Spleen (tissue), 7 donors: Measurements from ENCODE around the gene SUPT20HL2.

ENCODE experiments used
- POLR2A ChIP-seq, 3 donors: fragments of 450-650 bp; IDR thresholded peaks; one replicate each; pipeline ENCODE4 v1.5.1; 2017; ENCODE audit warnings: antibody characterized with exemption in 3 of 3, mild to moderate bottlenecking in 1 of 3
- POLR2AphosphoS5 ChIP-seq, 3 donors: sonication (generic); formaldehyde crosslinking; IDR thresholded peaks; one replicate each; pipeline ENCODE4 v1.5.1; 2017; ENCODE audit warnings: antibody characterized with exemption in 3 of 3
- TF ChIP-seq, protein P1 (sequence below), 11 experiments: fragments of 200-600 bp in 7 of 11; fragments of 450-650 bp in 4 of 11; sonication (generic) in 4 of 11; IDR thresholded peaks in 8 of 11; conservative IDR thresholded peaks in 3 of 11; 1 replicate in 7 of 11; 2 replicates in 4 of 11; pipeline versions ENCODE4 v1.4.0 to v1.8.0; 2016 to 2021; ENCODE audit warnings: antibody characterized with exemption in 11 of 11, inconsistent platforms in 4 of 11, mild to moderate bottlenecking in 1 of 11
- donor health status: DM: no; HTN: no; CAD: no; lungs with moderate emphysema.
- donor health status: DM: no; HTN: no; CAD: no.
- donor health status: DM: no; HTN: no; CAD: no.

DNA sequence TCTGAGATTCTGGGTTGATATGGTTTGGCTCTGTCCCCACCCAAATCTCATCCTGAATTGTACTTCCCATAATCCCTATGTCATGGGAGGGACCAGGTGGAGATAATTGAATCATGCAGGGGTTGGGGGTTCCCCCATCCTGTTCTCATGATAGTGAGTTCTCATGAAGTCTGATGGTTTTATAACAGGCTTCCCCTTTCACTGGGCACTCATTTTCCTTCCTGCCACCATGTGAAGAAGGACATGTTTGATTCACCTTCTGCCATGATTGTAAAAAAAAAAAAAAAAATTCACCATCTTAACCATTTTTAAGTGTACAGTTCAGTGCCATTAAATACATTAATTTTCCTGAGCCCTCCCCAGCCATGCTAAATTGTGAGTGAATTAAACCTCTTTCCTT, 42.6 kb downstream of the SUPT20HL2 start:
- no peak for TF ChIP-seq POLR2AphosphoS5 (IDR thresholded peaks at IDR 0.05)
- TF ChIP-seq, protein P1, sequence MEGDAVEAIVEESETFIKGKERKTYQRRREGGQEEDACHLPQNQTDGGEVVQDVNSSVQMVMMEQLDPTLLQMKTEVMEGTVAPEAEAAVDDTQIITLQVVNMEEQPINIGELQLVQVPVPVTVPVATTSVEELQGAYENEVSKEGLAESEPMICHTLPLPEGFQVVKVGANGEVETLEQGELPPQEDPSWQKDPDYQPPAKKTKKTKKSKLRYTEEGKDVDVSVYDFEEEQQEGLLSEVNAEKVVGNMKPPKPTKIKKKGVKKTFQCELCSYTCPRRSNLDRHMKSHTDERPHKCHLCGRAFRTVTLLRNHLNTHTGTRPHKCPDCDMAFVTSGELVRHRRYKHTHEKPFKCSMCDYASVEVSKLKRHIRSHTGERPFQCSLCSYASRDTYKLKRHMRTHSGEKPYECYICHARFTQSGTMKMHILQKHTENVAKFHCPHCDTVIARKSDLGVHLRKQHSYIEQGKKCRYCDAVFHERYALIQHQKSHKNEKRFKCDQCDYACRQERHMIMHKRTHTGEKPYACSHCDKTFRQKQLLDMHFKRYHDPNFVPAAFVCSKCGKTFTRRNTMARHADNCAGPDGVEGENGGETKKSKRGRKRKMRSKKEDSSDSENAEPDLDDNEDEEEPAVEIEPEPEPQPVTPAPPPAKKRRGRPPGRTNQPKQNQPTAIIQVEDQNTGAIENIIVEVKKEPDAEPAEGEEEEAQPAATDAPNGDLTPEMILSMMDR (IDR thresholded peaks at IDR 0.05 in 8 of 11, conservative IDR thresholded peaks at IDR 0.05 in 3 of 11): no peak
- TF ChIP-seq POLR2A (IDR thresholded peaks at IDR 0.05): no peak
